Neuron (in vitro differentiated cells): ENCODE results near the gene DENND1A.

Experiments
- H2AFZ ChIP-seq: one replicate; pipeline ENCODE4 v1.6.1; 2013; ENCODE audit warnings: low read depth, mild to moderate bottlenecking, inconsistent platforms, low read length, moderate library complexity
- H3K27me3 ChIP-seq: one replicate; pipeline ENCODE4 v1.6.1; 2013; ENCODE audit warnings: low read length; ENCODE audit not compliant: insufficient read depth
- H3K36me3 ChIP-seq: one replicate; pipeline ENCODE4 v1.6.1; 2013; ENCODE audit warnings: low read length; ENCODE audit not compliant: insufficient read depth
- H3K4me1 ChIP-seq: one replicate; pipeline ENCODE4 v1.6.1; 2013; ENCODE audit warnings: low read length; ENCODE audit not compliant: insufficient read depth
- H3K4me3 ChIP-seq: 2 replicates; pipeline ENCODE4 v1.5.1; 2013; ENCODE audit warnings: mild to moderate bottlenecking, low read length, moderate library complexity
- H3K9me3 ChIP-seq: one replicate; pipeline ENCODE4 v1.6.1; 2013; ENCODE audit warnings: low read length

Gene DENND1A

GRCh38 chr9:123589361-123590239 lies 340.3 kb downstream of the DENND1A start:
- Histone ChIP-seq H3K36me3 (no peaks in the 10 kb centered on the region), H3K4me1 (peaks cover 11% of the 10 kb centered on the region), H3K27me3 (no peaks in the 10 kb centered on the region), H2AFZ (no peak overlapping the region), H3K9me3 (peaks cover 2% of the 10 kb centered on the region), H3K4me3 (no peak overlapping the region)

GRCh38 chr9:123586275-123586674 lies 343.7 kb downstream of the DENND1A start:
- no peak overlapping the region for H2AFZ ChIP-seq
- peaks cover 11% of the 10 kb centered on the region for H3K4me1 ChIP-seq
- H3K4me3 ChIP-seq: no peak overlapping the region
- H3K36me3 ChIP-seq: no peaks in the 10 kb centered on the region
- H3K27me3 ChIP-seq: no peaks in the 10 kb centered on the region
- peaks cover 2% of the 10 kb centered on the region for H3K9me3 ChIP-seq

GRCh38 chr9:123584202-123585176 lies 345.4 kb downstream of the DENND1A start:
- no peak overlapping the region for H3K4me3 ChIP-seq
- H3K4me1 ChIP-seq: peaks cover 5% of the 10 kb centered on the region
- no peaks in the 10 kb centered on the region for H3K36me3 ChIP-seq
- no peak overlapping the region for H2AFZ ChIP-seq
- H3K9me3 ChIP-seq: peaks cover 2% of the 10 kb centered on the region
- H3K27me3 ChIP-seq: no peaks in the 10 kb centered on the region

GRCh38 chr9:123583646-123584045 lies 346.3 kb downstream of the DENND1A start:
- peaks cover 3% of the 10 kb centered on the region for H3K9me3 ChIP-seq
- H3K4me1 ChIP-seq: no peaks in the 10 kb centered on the region
- H2AFZ ChIP-seq: no peak overlapping the region
- no peak overlapping the region for H3K4me3 ChIP-seq
- H3K27me3 ChIP-seq: no peaks in the 10 kb centered on the region
- H3K36me3 ChIP-seq: no peaks in the 10 kb centered on the region

GRCh38 chr9:123571240-123571639 lies 358.7 kb downstream of the DENND1A start:
- Histone ChIP-seq H3K4me1 (peaks cover 17% of the 10 kb centered on the region), H3K36me3 (no peaks in the 10 kb centered on the region), H3K27me3 (no peaks in the 10 kb centered on the region), H3K9me3 (peaks cover 8% of the 10 kb centered on the region), H3K4me3 (no peak overlapping the region), H2AFZ (no peak overlapping the region)

- H3K27me3 ChIP-seq: no peaks in the 10 kb centered on the region
- no peaks in the 10 kb centered on the region for H3K36me3 ChIP-seq
- H2AFZ ChIP-seq: no peak overlapping the region
- H3K9me3 ChIP-seq: peaks cover 2% of the 10 kb centered on the region
- H3K4me3 ChIP-seq: no peak overlapping the region
- peaks cover 21% of the 10 kb centered on the region for H3K4me1 ChIP-seq
These were observed 360.9 kb downstream of the DENND1A start for GRCh38 chr9:123568691-123569688.

- no peak overlapping the region for H2AFZ ChIP-seq
- H3K4me1 ChIP-seq: peaks cover 21% of the 10 kb centered on the region
- H3K9me3 ChIP-seq: no peaks in the 10 kb centered on the region
- no peaks in the 10 kb centered on the region for H3K36me3 ChIP-seq
- H3K27me3 ChIP-seq: no peaks in the 10 kb centered on the region
- no peak overlapping the region for H3K4me3 ChIP-seq
These were observed 362.9 kb downstream of the DENND1A start for GRCh38 chr9:123567013-123567412.

- no peaks in the 10 kb centered on the region for H3K9me3 ChIP-seq
- H2AFZ ChIP-seq: no peak overlapping the region
- H3K4me3 ChIP-seq: no peak overlapping the region
- H3K36me3 ChIP-seq: no peaks in the 10 kb centered on the region
- no peaks in the 10 kb centered on the region for H3K27me3 ChIP-seq
- peaks cover 21% of the 10 kb centered on the region for H3K4me1 ChIP-seq
These were observed 365.3 kb downstream of the DENND1A start for GRCh38 chr9:123564652-123565051.

GRCh38 chr9:123562844-123563346 lies 367.0 kb downstream of the DENND1A start:
- Histone ChIP-seq H3K27me3 (no peaks in the 10 kb centered on the region), H2AFZ (no peak overlapping the region), H3K4me3 (no peak overlapping the region), H3K9me3 (peaks cover 3% of the 10 kb centered on the region), H3K4me1 (peaks cover 15% of the 10 kb centered on the region), H3K36me3 (no peaks in the 10 kb centered on the region)

GRCh38 chr9:123561046-123561445 lies 368.9 kb downstream of the DENND1A start:
- H3K4me3 ChIP-seq: no peak overlapping the region
- peaks cover 3% of the 10 kb centered on the region for H3K9me3 ChIP-seq

GRCh38 chr9:123556464-123557435 lies 373.2 kb downstream of the DENND1A start:
- Histone ChIP-seq H3K4me1 (peaks cover 4% of the 10 kb centered on the region), H3K27me3 (no peaks in the 10 kb centered on the region), H3K4me3 (no peak overlapping the region), H3K9me3 (peaks cover 3% of the 10 kb centered on the region), H2AFZ (no peak overlapping the region), H3K36me3 (no peaks in the 10 kb centered on the region)

More at GRCh38 chr9:123561046-123561445, 368.9 kb downstream of the DENND1A start:
- Histone ChIP-seq H3K27me3 (no peaks in the 10 kb centered on the region), H3K36me3 (no peaks in the 10 kb centered on the region), H3K4me1 (peaks cover 2% of the 10 kb centered on the region), H2AFZ (no peak overlapping the region)
